MCF 10A (cell line): ENCODE results near the gene CTDSPL. TPM values are rescaled to one million over a fixed set of nuclear protein-coding genes. Genes with fewer than 3 reads are reported as not detected.

Experiments used
- BruUV-seq: library from RNA; stranded (reverse); fragments of 400-500 nt; replicated peaks from 2 replicates; lab custom pipeline; 2021; lab: Mats Ljungman, UMichigan
- CTCF ChIA-PET: fragments of 300-600 bp; sonication (Branson Sonifier 250); formaldehyde crosslinking; extraction: SDS; loops from one replicate; lab custom pipeline; 2021; ENCODE audit warnings: antibody characterized with exemption, inconsistent platforms; lab: Yijun Ruan, JAX
- POLR2A ChIA-PET: fragments of 300-600, 350-650 bp; sonication (Branson Sonifier 250); formaldehyde crosslinking; extraction: SDS; loops from one replicate; lab custom pipeline; 2020; ENCODE audit warnings: antibody characterized with exemption, inconsistent platforms; lab: Yijun Ruan, JAX
- DNase-seq: peaks from one replicate; pipeline ENCODE4 v3.0.0-alpha.2; 2018; ENCODE audit not compliant: unreplicated experiment
- H3K27ac Mint-ChIP-seq: one replicate; pipeline ENCODE4 v1.8.0; 2022; ENCODE audit warnings: mild to moderate bottlenecking, low read depth, mixed read lengths; ENCODE audit not compliant: unreplicated experiment
- H3K27me3 Mint-ChIP-seq: one replicate; pipeline ENCODE4 v1.8.0; 2022; ENCODE audit warnings: mixed read lengths; ENCODE audit not compliant: insufficient read depth, unreplicated experiment
- H3K36me3 Mint-ChIP-seq: one replicate; pipeline ENCODE4 v1.8.0; 2022; ENCODE audit warnings: mild to moderate bottlenecking, moderate library complexity, mixed read lengths; ENCODE audit not compliant: insufficient read depth, unreplicated experiment
- H3K4me1 Mint-ChIP-seq: one replicate; pipeline ENCODE4 v1.8.0; 2022; ENCODE audit warnings: mixed read lengths; ENCODE audit not compliant: insufficient read depth, unreplicated experiment
- H3K4me3 Mint-ChIP-seq: one replicate; pipeline ENCODE4 v1.8.0; 2022; ENCODE audit warnings: mild to moderate bottlenecking, moderate library complexity, mixed read lengths; ENCODE audit not compliant: unreplicated experiment
- H3K9me3 Mint-ChIP-seq: one replicate; pipeline ENCODE4 v1.8.0; 2022; ENCODE audit warnings: mixed read lengths; ENCODE audit not compliant: unreplicated experiment
- intact Hi-C: fragments of 100-400 bp; cut with micrococcal nuclease; formaldehyde crosslinking; loops from 2 replicates; pipeline ENCODE4 v1.14.1; 2022
- total RNA-seq: library from RNA; stranded (reverse); gene quantifications from 2 replicates; pipeline ENCODE4 v1.2.3, GENCODE V29; 2022
- TF ChIP-seq, protein P1 (sequence below): fragments of 200-600 bp; IDR thresholded peaks from one replicate; pipeline ENCODE4 v1.8.0; 2022; ENCODE audit warnings: antibody characterized with exemption, mild to moderate bottlenecking; ENCODE audit not compliant: unreplicated experiment

Gene CTDSPL
- total RNA-seq, 1 experiment from 2014 or later, result 38.8 TPM

- intact Hi-C loops, result no loop called here
- ChIA-PET POLR2A (interaction anchor here (0.7 to 2.5 kb wide), 14 partner anchors 7 to 301 kb away, joined by 3 to 12 read pairs (median 5); partner anchors contain the start of genes ACAA1 and OXSR1), CTCF (interaction anchor here (0.6 to 2.5 kb wide), 6 partner anchors 9 to 632 kb away, joined by 3 to 11 read pairs (median 4); no protein-coding TSS in a partner anchor)
- TF ChIP-seq, protein P1, sequence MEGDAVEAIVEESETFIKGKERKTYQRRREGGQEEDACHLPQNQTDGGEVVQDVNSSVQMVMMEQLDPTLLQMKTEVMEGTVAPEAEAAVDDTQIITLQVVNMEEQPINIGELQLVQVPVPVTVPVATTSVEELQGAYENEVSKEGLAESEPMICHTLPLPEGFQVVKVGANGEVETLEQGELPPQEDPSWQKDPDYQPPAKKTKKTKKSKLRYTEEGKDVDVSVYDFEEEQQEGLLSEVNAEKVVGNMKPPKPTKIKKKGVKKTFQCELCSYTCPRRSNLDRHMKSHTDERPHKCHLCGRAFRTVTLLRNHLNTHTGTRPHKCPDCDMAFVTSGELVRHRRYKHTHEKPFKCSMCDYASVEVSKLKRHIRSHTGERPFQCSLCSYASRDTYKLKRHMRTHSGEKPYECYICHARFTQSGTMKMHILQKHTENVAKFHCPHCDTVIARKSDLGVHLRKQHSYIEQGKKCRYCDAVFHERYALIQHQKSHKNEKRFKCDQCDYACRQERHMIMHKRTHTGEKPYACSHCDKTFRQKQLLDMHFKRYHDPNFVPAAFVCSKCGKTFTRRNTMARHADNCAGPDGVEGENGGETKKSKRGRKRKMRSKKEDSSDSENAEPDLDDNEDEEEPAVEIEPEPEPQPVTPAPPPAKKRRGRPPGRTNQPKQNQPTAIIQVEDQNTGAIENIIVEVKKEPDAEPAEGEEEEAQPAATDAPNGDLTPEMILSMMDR, result no peak
- Mint-ChIP-seq H3K4me1 (peaks cover 19% of the 10 kb centered on the region), H3K4me3 (peak overlapping the region; percentile 78), H3K27me3 (no peaks in the 10 kb centered on the region), H3K9me3 (no peaks in the 10 kb centered on the region), H3K27ac (peak overlapping the region; percentile 40), H3K36me3 (no peaks in the 10 kb centered on the region)
- BruUV-seq, result no TSS peak
- peak; percentile 32 for DNase-seq
Observed at GRCh38 chr3:37863949-37864822, 2.5 kb downstream of the CTDSPL start.

GRCh38 chr3:37864904-37865303 is 3.2 kb downstream of the CTDSPL start:
- H3K27ac Mint-ChIP-seq, result no peak overlapping the region
- CTCF ChIA-PET, result interaction anchor here (0.6 to 4.0 kb wide), 3 partner anchors 10 to 103 kb away, joined by 4 to 23 read pairs (median 5); no protein-coding TSS in a partner anchor
- no peak for DNase-seq
- no TSS peak for BruUV-seq
- POLR2A ChIA-PET, result interaction anchor here (1.4 to 2.5 kb wide), 5 partner anchors 10 to 301 kb away, joined by 4 to 12 read pairs (median 5); partner anchors contain the start of genes ACAA1 and OXSR1
- intact Hi-C loops, result no loop called here
- peaks cover 22% of the 10 kb centered on the region for H3K4me1 Mint-ChIP-seq
- no peaks in the 10 kb centered on the region for H3K9me3 Mint-ChIP-seq
- H3K36me3 Mint-ChIP-seq, result no peaks in the 10 kb centered on the region
- H3K27me3 Mint-ChIP-seq, result no peaks in the 10 kb centered on the region
- TF ChIP-seq, protein P1, result no peak
- no peak overlapping the region for H3K4me3 Mint-ChIP-seq

DNA sequence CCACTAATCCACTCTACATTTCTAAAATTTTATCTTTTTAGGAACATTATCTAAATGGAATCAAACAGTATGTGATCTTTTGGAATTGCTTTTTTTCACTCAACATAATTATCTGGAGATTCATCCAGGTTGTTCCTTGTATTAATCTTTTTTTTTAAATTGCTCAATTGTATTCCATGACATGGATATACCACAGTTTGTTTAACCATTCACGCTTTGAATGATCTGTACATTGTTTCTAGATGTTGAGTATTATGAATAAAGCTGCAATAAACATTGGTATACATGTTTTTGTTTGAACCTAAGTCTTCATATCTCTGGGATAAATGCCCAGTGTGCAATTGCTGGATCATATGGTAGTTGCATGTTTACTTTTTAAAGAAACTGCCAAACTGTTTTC is 5.5 kb downstream of the CTDSPL start:
- H3K9me3 Mint-ChIP-seq, result no peaks in the 10 kb centered on the region
- CTCF ChIA-PET, result interaction anchor here (0.7 to 4.0 kb wide), 5 partner anchors 13 to 629 kb away, joined by 3 to 23 read pairs (median 5); no protein-coding TSS in a partner anchor
- POLR2A ChIA-PET, result interaction anchor here (0.9 to 1.8 kb wide), 5 partner anchors 10 to 79 kb away, joined by 3 to 12 read pairs (median 4); no protein-coding TSS in a partner anchor
- no peak overlapping the region for H3K27ac Mint-ChIP-seq
- TF ChIP-seq, protein P1, result no peak
- no peak overlapping the region for H3K4me3 Mint-ChIP-seq
- no peaks in the 10 kb centered on the region for H3K27me3 Mint-ChIP-seq
- H3K4me1 Mint-ChIP-seq, result peaks cover 31% of the 10 kb centered on the region
- H3K36me3 Mint-ChIP-seq, result no peaks in the 10 kb centered on the region
- BruUV-seq, result no TSS peak
- intact Hi-C loops, result no loop called here
- no peak for DNase-seq

GRCh38 chr3:37871858-37872257 is 10.2 kb downstream of the CTDSPL start:
- peaks cover 20% of the 10 kb centered on the region for H3K4me1 Mint-ChIP-seq

More at GRCh38 chr3:37871858-37872257, 10.2 kb downstream of the CTDSPL start:
- POLR2A ChIA-PET, result interaction anchor here (0.7 to 1.0 kb wide), 2 partner anchors 9 to 23 kb away, joined by 3 to 5 read pairs; no protein-coding TSS in a partner anchor
- peak overlapping the region; percentile 32 for H3K27ac Mint-ChIP-seq
- intact Hi-C loops, result no loop called here
- H3K27me3 Mint-ChIP-seq, result no peaks in the 10 kb centered on the region
- TF ChIP-seq, protein P1, result no peak
- H3K36me3 Mint-ChIP-seq, result peaks cover 7% of the 10 kb centered on the region
- H3K9me3 Mint-ChIP-seq, result no peaks in the 10 kb centered on the region
- DNase-seq, result no peak
- no TSS peak for BruUV-seq
- H3K4me3 Mint-ChIP-seq, result no peak overlapping the region
- CTCF ChIA-PET, result no interaction called here
